ENCODE data around the gene CLEC4C. TPM values are rescaled to one million over a fixed set of nuclear protein-coding genes. Genes with fewer than 3 reads are reported as not detected.

Gene CLEC4C
- total and polyA plus RNA-seq, 2 experiments from 2014 or later: not detected

- no peak for TF ChIP-seq ZNF462 (CRISPR knock-in tag; IDR thresholded peaks at IDR 0.05)
- no peak for TF ChIP-seq EZH2 (IDR thresholded peaks at IDR 0.05; ENCODE audit: low read depth, unreplicated experiment)
- no peak for TF ChIP-seq POLR2AphosphoS5 (IDR thresholded peaks at IDR 0.05; ENCODE audit: low read depth)
- TF ChIP-seq, protein P1, sequence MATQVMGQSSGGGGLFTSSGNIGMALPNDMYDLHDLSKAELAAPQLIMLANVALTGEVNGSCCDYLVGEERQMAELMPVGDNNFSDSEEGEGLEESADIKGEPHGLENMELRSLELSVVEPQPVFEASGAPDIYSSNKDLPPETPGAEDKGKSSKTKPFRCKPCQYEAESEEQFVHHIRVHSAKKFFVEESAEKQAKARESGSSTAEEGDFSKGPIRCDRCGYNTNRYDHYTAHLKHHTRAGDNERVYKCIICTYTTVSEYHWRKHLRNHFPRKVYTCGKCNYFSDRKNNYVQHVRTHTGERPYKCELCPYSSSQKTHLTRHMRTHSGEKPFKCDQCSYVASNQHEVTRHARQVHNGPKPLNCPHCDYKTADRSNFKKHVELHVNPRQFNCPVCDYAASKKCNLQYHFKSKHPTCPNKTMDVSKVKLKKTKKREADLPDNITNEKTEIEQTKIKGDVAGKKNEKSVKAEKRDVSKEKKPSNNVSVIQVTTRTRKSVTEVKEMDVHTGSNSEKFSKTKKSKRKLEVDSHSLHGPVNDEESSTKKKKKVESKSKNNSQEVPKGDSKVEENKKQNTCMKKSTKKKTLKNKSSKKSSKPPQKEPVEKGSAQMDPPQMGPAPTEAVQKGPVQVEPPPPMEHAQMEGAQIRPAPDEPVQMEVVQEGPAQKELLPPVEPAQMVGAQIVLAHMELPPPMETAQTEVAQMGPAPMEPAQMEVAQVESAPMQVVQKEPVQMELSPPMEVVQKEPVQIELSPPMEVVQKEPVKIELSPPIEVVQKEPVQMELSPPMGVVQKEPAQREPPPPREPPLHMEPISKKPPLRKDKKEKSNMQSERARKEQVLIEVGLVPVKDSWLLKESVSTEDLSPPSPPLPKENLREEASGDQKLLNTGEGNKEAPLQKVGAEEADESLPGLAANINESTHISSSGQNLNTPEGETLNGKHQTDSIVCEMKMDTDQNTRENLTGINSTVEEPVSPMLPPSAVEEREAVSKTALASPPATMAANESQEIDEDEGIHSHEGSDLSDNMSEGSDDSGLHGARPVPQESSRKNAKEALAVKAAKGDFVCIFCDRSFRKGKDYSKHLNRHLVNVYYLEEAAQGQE (IDR thresholded peaks at IDR 0.05; ENCODE audit: unreplicated experiment): no peak
- no peak for TF ChIP-seq ZNF114 (CRISPR knock-in tag; IDR thresholded peaks at IDR 0.05)
- no peak for TF ChIP-seq EZH2phosphoT487 (IDR thresholded peaks at IDR 0.05; ENCODE audit: unreplicated experiment)
- TF ChIP-seq NANOG (IDR thresholded peaks at IDR 0.05; ENCODE audit: borderline replicate concordance): no peak
Measured at GRCh38 chr12:7681535-7681934, 65.6 kb downstream of the CLEC4C start (continued).

Small RNAs within 50 kb of the gene (small RNA-seq; reads per million reads assigned to genes)
- not detected for gene RF00019 (ENCODE audit: low replicate concordance)

Other genes with a start within 250 kb of the CLEC4C start
- gene CD163, start 243.6 kb downstream of the CLEC4C start, total RNA-seq (2014; rRNA removed; shearing (Covaris generic)): 0.04 TPM in 1 of 2 replicates, not detected in the other
- gene CD163, start 243.6 kb downstream of the CLEC4C start, polyA plus RNA-seq (2016; fragmentation: Nextera tagmentation; extraction: Ambion mirVana): not detected in 2 replicates
- gene APOBEC1, start 81.5 kb downstream of the CLEC4C start, total RNA-seq (2014; rRNA removed; shearing (Covaris generic)): not detected in 2 replicates
- not detected in 2 replicates for gene APOBEC1, start 81.5 kb downstream of the CLEC4C start, polyA plus RNA-seq (2016; fragmentation: Nextera tagmentation; extraction: Ambion mirVana)
- 15.3 and 19.3 TPM in 2 replicates for gene GDF3, start 51.6 kb downstream of the CLEC4C start, total RNA-seq (2014; rRNA removed; shearing (Covaris generic))
- 31.7 and 32.0 TPM in 2 replicates for gene GDF3, start 51.6 kb downstream of the CLEC4C start, polyA plus RNA-seq (2016; fragmentation: Nextera tagmentation; extraction: Ambion mirVana)
- gene DPPA3, start 35.9 kb downstream of the CLEC4C start, total RNA-seq (2014; rRNA removed; shearing (Covaris generic)): 2.8 and 4.6 TPM in 2 replicates
- 5.0 and 5.4 TPM in 2 replicates for gene DPPA3, start 35.9 kb downstream of the CLEC4C start, polyA plus RNA-seq (2016; fragmentation: Nextera tagmentation; extraction: Ambion mirVana)
- not detected in 2 replicates for gene NANOGNB, start 17.8 kb upstream of the CLEC4C start, total RNA-seq (2014; rRNA removed; shearing (Covaris generic))
- not detected in 2 replicates for gene NANOGNB, start 17.8 kb upstream of the CLEC4C start, polyA plus RNA-seq (2016; fragmentation: Nextera tagmentation; extraction: Ambion mirVana)
- gene NANOG, start 42.0 kb upstream of the CLEC4C start, total RNA-seq (2014; rRNA removed; shearing (Covaris generic)): 134 TPM in 2 replicates
- 42.0 and 48.5 TPM in 2 replicates for gene NANOG, start 42.0 kb upstream of the CLEC4C start, polyA plus RNA-seq (2016; fragmentation: Nextera tagmentation; extraction: Ambion mirVana)
- gene SLC2A14, start 125.5 kb upstream of the CLEC4C start, total RNA-seq (2014; rRNA removed; shearing (Covaris generic)): 26.1 and 31.5 TPM in 2 replicates
- gene SLC2A14, start 125.5 kb upstream of the CLEC4C start, polyA plus RNA-seq (2016; fragmentation: Nextera tagmentation; extraction: Ambion mirVana): 6.7 and 6.8 TPM in 2 replicates
- 388 and 451 TPM in 2 replicates for gene SLC2A3, start 188.8 kb upstream of the CLEC4C start, total RNA-seq (2014; rRNA removed; shearing (Covaris generic))
- 199 and 208 TPM in 2 replicates for gene SLC2A3, start 188.8 kb upstream of the CLEC4C start, polyA plus RNA-seq (2016; fragmentation: Nextera tagmentation; extraction: Ambion mirVana)